Neuronal stem cell (in vitro differentiated cells): ENCODE measurements around the gene HHIP.

Experiments used
- DNase-seq: peaks from one replicate; pipeline ENCODE4 v3.0.0-alpha.2; 2013; ENCODE audit warnings: low spot score
- H2AFZ ChIP-seq: one replicate; pipeline ENCODE4 v1.6.1; 2013; ENCODE audit warnings: mild to moderate bottlenecking, low read length, inconsistent platforms
- H2AK5ac ChIP-seq: 2 replicates; pipeline ENCODE4 v1.6.1; 2013; ENCODE audit warnings: low read depth, mild to moderate bottlenecking, inconsistent platforms, low read length, moderate library complexity, mixed read lengths
- H2BK120ac ChIP-seq: 2 replicates; pipeline ENCODE4 v1.6.1; 2013; ENCODE audit warnings: low read depth, mild to moderate bottlenecking, inconsistent platforms, low read length, moderate library complexity, mixed read lengths
- H2BK12ac ChIP-seq: one replicate; pipeline ENCODE4 v1.6.1; 2013; ENCODE audit warnings: low read length, inconsistent platforms
- H2BK15ac ChIP-seq: 2 replicates; pipeline ENCODE4 v1.6.1; 2013; ENCODE audit warnings: mild to moderate bottlenecking, low read length, inconsistent platforms, mixed read lengths
- H2BK5ac ChIP-seq: one replicate; pipeline ENCODE4 v1.6.1; 2013; ENCODE audit warnings: inconsistent platforms, mild to moderate bottlenecking, low read length, moderate library complexity
- H3K14ac ChIP-seq: one replicate; pipeline ENCODE4 v1.6.1; 2013; ENCODE audit warnings: low read length, inconsistent platforms
- H3K18ac ChIP-seq: 2 replicates; pipeline ENCODE4 v1.6.1; 2013; ENCODE audit warnings: low read length, inconsistent platforms
- H3K23ac ChIP-seq: 2 replicates; pipeline ENCODE4 v1.6.1; 2013; ENCODE audit warnings: low read depth, mild to moderate bottlenecking, mixed read lengths, low read length, inconsistent platforms; ENCODE audit not compliant: poor library complexity
- H3K27ac ChIP-seq: replicated peaks from 3 replicates; pipeline ENCODE4 v1.5.1; 2013; ENCODE audit warnings: low read length, inconsistent platforms
- H3K27me3 ChIP-seq, 3 experiments: 2 replicates each; pipeline ENCODE4 v1.6.1; 2013; ENCODE audit warnings: low read length in 3 of 3, mild to moderate bottlenecking in 2 of 3, inconsistent platforms in 1 of 3, low read depth in 1 of 3, mixed read lengths in 1 of 3, moderate library complexity in 1 of 3; ENCODE audit not compliant: control insufficient read depth in 3 of 3, insufficient read depth in 3 of 3
- H3K36me3 ChIP-seq, 2 donors: replicated peaks in 1 of 2; 2 replicates each; pipeline ENCODE4 v1.6.1; 2013; ENCODE audit warnings: low read length in 2 of 2; ENCODE audit not compliant: control insufficient read depth in 2 of 2, insufficient read depth in 2 of 2
- H3K4ac ChIP-seq: 2 replicates; pipeline ENCODE4 v1.6.1; 2013; ENCODE audit warnings: inconsistent platforms, mild to moderate bottlenecking, low read length, moderate library complexity
- H3K4me1 ChIP-seq, 2 donors: 1 replicate in 1 of 2; 2 replicates in 1 of 2; pipeline ENCODE4 v1.6.1; 2013; ENCODE audit warnings: low read length in 2 of 2, low read depth in 1 of 2; ENCODE audit not compliant: control insufficient read depth in 2 of 2, insufficient read depth in 1 of 2
- H3K4me2 ChIP-seq: one replicate; pipeline ENCODE4 v1.6.1; 2013; ENCODE audit warnings: mild to moderate bottlenecking, low read length, inconsistent platforms; ENCODE audit not compliant: insufficient read depth, poor library complexity, severe bottlenecking
- H3K4me3 ChIP-seq, 2 donors: 2 replicates each; pipeline ENCODE4 v1.5.1; 2013; ENCODE audit warnings: low read length in 2 of 2, mild to moderate bottlenecking in 2 of 2, inconsistent platforms in 1 of 2, moderate library complexity in 1 of 2
- H3K79me1 ChIP-seq: one replicate; pipeline ENCODE4 v1.6.1; 2013; ENCODE audit warnings: low read depth, mild to moderate bottlenecking, inconsistent platforms, low read length, moderate library complexity
- H3K9ac ChIP-seq: one replicate; pipeline ENCODE4 v1.6.1; 2013; ENCODE audit warnings: mild to moderate bottlenecking, low read depth, low read length, inconsistent platforms; ENCODE audit not compliant: poor library complexity
- H3K9me3 ChIP-seq, 2 donors: replicated peaks in 1 of 2; 2 replicates each; pipeline versions ENCODE3 to v1.6.1; 2013; ENCODE audit warnings: low read length in 2 of 2, mild to moderate bottlenecking in 2 of 2, inconsistent platforms in 1 of 2, low read depth in 1 of 2, mixed read lengths in 1 of 2, moderate library complexity in 1 of 2; ENCODE audit not compliant: control insufficient read depth in 2 of 2, insufficient read depth in 1 of 2
- H4K8ac ChIP-seq: one replicate; pipeline ENCODE4 v1.6.1; 2013; ENCODE audit warnings: low read depth, mild to moderate bottlenecking, inconsistent platforms, low read length, moderate library complexity
- H4K91ac ChIP-seq: one replicate; pipeline ENCODE4 v1.6.1; 2013; ENCODE audit warnings: low read length, low read depth, mild to moderate bottlenecking, inconsistent platforms; ENCODE audit not compliant: poor library complexity
- WGBS, 2 donors: extraction: QIAGEN DNeasy Blood & Tissue Kit; methylation state at CpG; one replicate each; pipeline ENCODE4 v1.1.7; 2013; ENCODE audit warnings: missing lambda C conversion rate in 2 of 2, mixed read lengths in 1 of 2; ENCODE audit not compliant: insufficient read length in 2 of 2, insufficient replicate concordance in 1 of 2; ENCODE audit errors: extremely low coverage in 2 of 2; 5-methylcytosine and 5-hydroxymethylcytosine counted together

Gene HHIP

GRCh38 chr4:144710526-144710912 is 64.6 kb downstream of the HHIP start:
- H3K4me3 ChIP-seq = no peak overlapping the region
- DNase-seq = no peak
- H3K27me3 ChIP-seq = no peaks in the 10 kb centered on the region
- no peak overlapping the region for H2BK12ac ChIP-seq
- no peak overlapping the region for H4K91ac ChIP-seq
- H2AK5ac ChIP-seq = no peak overlapping the region
- H3K18ac ChIP-seq = no peak overlapping the region
- no peak overlapping the region for H3K14ac ChIP-seq
- no peaks in the 10 kb centered on the region for H3K36me3 ChIP-seq
- no peak overlapping the region for H3K9ac ChIP-seq
- H3K79me1 ChIP-seq = no peaks in the 10 kb centered on the region
- H3K4me2 ChIP-seq = no peak overlapping the region
- no peaks in the 10 kb centered on the region for H3K9me3 ChIP-seq
- H2AFZ ChIP-seq = no peak overlapping the region
- no peak overlapping the region for H2BK5ac ChIP-seq
- no peak overlapping the region for H3K4ac ChIP-seq
- H4K8ac ChIP-seq = no peak overlapping the region
- H2BK120ac ChIP-seq = no peak overlapping the region
- peaks cover 0 to 10% of the 10 kb centered on the region in 2 donors for H3K4me1 ChIP-seq
- H3K27ac ChIP-seq = no peak overlapping the region
- no peak overlapping the region for H3K23ac ChIP-seq
- no peak overlapping the region for H2BK15ac ChIP-seq

- Histone ChIP-seq H3K79me1 (no peaks in the 10 kb centered on the region), H3K23ac (no peak overlapping the region), H3K27me3 (no peaks in the 10 kb centered on the region), H2AK5ac (no peak overlapping the region), H2AFZ (no peak overlapping the region), H3K36me3 (no peaks in the 10 kb centered on the region), H3K27ac (no peak overlapping the region), H3K4ac (no peak overlapping the region), H2BK15ac (no peak overlapping the region), H4K91ac (no peak overlapping the region), H3K9ac (no peak overlapping the region), H4K8ac (no peak overlapping the region), H3K9me3 (no peaks in the 10 kb centered on the region), H3K18ac (no peak overlapping the region), H3K4me2 (no peak overlapping the region), H2BK120ac (no peak overlapping the region), H3K4me1 (peaks cover 0 to 6% of the 10 kb centered on the region in 2 donors), H3K4me3 (no peak overlapping the region), H2BK12ac (no peak overlapping the region), H2BK5ac (no peak overlapping the region), H3K14ac (no peak overlapping the region)
- no peak for DNase-seq
- WGBS, 2 donors = no CpG with 5 or more reads among the region's 4 CpGs
Observed at GRCh38 chr4:144711700-144712456, 65.9 kb downstream of the HHIP start.

GRCh38 chr4:144712775-144713174 is 66.8 kb downstream of the HHIP start:
- no peak overlapping the region for H2BK12ac ChIP-seq
- no peaks in the 10 kb centered on the region for H3K27me3 ChIP-seq
- H3K4ac ChIP-seq = no peak overlapping the region
- no peak overlapping the region for H4K91ac ChIP-seq
- H3K27ac ChIP-seq = no peak overlapping the region
- no peak overlapping the region for H3K4me3 ChIP-seq
- no peak for DNase-seq
- no peaks in the 10 kb centered on the region for H3K9me3 ChIP-seq
- H2BK120ac ChIP-seq = no peak overlapping the region
- H3K18ac ChIP-seq = no peak overlapping the region
- H3K23ac ChIP-seq = no peak overlapping the region
- H3K4me2 ChIP-seq = no peak overlapping the region
- H3K36me3 ChIP-seq = no peaks in the 10 kb centered on the region
- no peak overlapping the region for H4K8ac ChIP-seq
- no peak overlapping the region for H2BK15ac ChIP-seq
- H2BK5ac ChIP-seq = no peak overlapping the region
- peaks cover 0 to 6% of the 10 kb centered on the region in 2 donors for H3K4me1 ChIP-seq
- no peak overlapping the region for H3K14ac ChIP-seq
- no peak overlapping the region for H2AFZ ChIP-seq
- H2AK5ac ChIP-seq = no peak overlapping the region
- no CpG with 5 or more reads among the region's 3 CpGs for WGBS, 2 donors
- H3K9ac ChIP-seq = no peak overlapping the region
- no peaks in the 10 kb centered on the region for H3K79me1 ChIP-seq

GRCh38 chr4:144714166-144714565 is 68.2 kb downstream of the HHIP start:
- no peak for DNase-seq
- no peak overlapping the region for H3K4ac ChIP-seq
- no peak overlapping the region for H3K23ac ChIP-seq
- no peak overlapping the region for H2AK5ac ChIP-seq
- no peak overlapping the region for H3K27ac ChIP-seq
- no peaks in the 10 kb centered on the region for H3K36me3 ChIP-seq
- no peak overlapping the region for H3K18ac ChIP-seq
- H4K91ac ChIP-seq = no peak overlapping the region
- H2BK5ac ChIP-seq = no peak overlapping the region
- no peak overlapping the region for H3K4me2 ChIP-seq
- no peak overlapping the region for H2AFZ ChIP-seq
- no peak overlapping the region for H2BK120ac ChIP-seq
- H4K8ac ChIP-seq = no peak overlapping the region
- H3K9me3 ChIP-seq = no peaks in the 10 kb centered on the region
- no peak overlapping the region for H2BK12ac ChIP-seq
- H2BK15ac ChIP-seq = no peak overlapping the region
- no peak overlapping the region for H3K14ac ChIP-seq
- WGBS, 2 donors = no CpG with 5 or more reads among the region's 3 CpGs
- H3K27me3 ChIP-seq = no peaks in the 10 kb centered on the region
- H3K9ac ChIP-seq = no peak overlapping the region
- peaks cover 0 to 5% of the 10 kb centered on the region in 2 donors for H3K4me1 ChIP-seq
- no peak overlapping the region for H3K4me3 ChIP-seq
- H3K79me1 ChIP-seq = no peaks in the 10 kb centered on the region
